Measurements from ENCODE around the gene GNAO1.

Gene GNAO1

GRCh38 chr16:56324406-56324805, 133.1 kb downstream of the GNAO1 start:
- H3K4me1 Mint-ChIP-seq (ENCODE audit: low read depth): no peaks in the 10 kb centered on the region
- no peaks in the 10 kb centered on the region for H3K9me3 Mint-ChIP-seq
- no peak overlapping the region for H3K4me3 Mint-ChIP-seq
- no peak for DNase-seq
- no peak overlapping the region for H3K27ac Mint-ChIP-seq
- no peaks in the 10 kb centered on the region for H3K27me3 Mint-ChIP-seq
- no peaks in the 10 kb centered on the region for H3K36me3 Mint-ChIP-seq (ENCODE audit: low read depth)

DNA sequence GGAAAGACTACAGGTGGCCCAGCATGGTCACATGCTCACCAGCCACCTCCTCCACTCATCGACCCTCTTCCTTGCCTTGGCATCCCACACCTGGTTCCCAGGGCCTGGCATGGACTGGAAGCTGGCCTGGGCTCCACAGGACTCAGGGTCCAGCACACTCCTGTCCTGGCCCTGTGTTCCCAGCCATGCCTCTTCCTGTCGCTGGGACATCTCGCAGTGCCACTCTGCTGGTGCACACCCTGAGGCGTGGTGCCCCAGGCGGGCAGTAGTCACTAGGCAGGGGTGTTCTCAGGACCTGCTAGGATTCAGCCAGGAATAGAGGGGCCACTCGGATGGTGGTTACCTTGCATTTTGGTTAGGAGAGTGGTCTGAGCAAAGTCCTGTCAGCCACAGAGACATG, 134.7 kb downstream of the GNAO1 start:
- H3K9me3 Mint-ChIP-seq: no peaks in the 10 kb centered on the region
- H3K4me3 Mint-ChIP-seq: no peak overlapping the region
- no peaks in the 10 kb centered on the region for H3K27me3 Mint-ChIP-seq
- DNase-seq: no peak
- H3K27ac Mint-ChIP-seq: no peak overlapping the region
- no peaks in the 10 kb centered on the region for H3K36me3 Mint-ChIP-seq (ENCODE audit: low read depth)
- H3K4me1 Mint-ChIP-seq (ENCODE audit: low read depth): no peaks in the 10 kb centered on the region

- Mint-ChIP-seq H3K36me3 (ENCODE audit: low read depth) (no peaks in the 10 kb centered on the region), H3K4me1 (ENCODE audit: low read depth) (no peaks in the 10 kb centered on the region), H3K27ac (no peak overlapping the region), H3K9me3 (no peaks in the 10 kb centered on the region), H3K4me3 (no peak overlapping the region), H3K27me3 (no peaks in the 10 kb centered on the region)
- DNase-seq: no peak
Measured at GRCh38 chr16:56327071-56327928, 136.0 kb downstream of the GNAO1 start.

- H3K36me3 Mint-ChIP-seq (ENCODE audit: low read depth): no peaks in the 10 kb centered on the region
- H3K27me3 Mint-ChIP-seq: no peaks in the 10 kb centered on the region
- H3K9me3 Mint-ChIP-seq: no peaks in the 10 kb centered on the region
- DNase-seq: no peak
- H3K27ac Mint-ChIP-seq: no peak overlapping the region
- no peak overlapping the region for H3K4me3 Mint-ChIP-seq
- H3K4me1 Mint-ChIP-seq (ENCODE audit: low read depth): no peaks in the 10 kb centered on the region
Measured at GRCh38 chr16:56327929-56328258, 136.6 kb downstream of the GNAO1 start.

DNA sequence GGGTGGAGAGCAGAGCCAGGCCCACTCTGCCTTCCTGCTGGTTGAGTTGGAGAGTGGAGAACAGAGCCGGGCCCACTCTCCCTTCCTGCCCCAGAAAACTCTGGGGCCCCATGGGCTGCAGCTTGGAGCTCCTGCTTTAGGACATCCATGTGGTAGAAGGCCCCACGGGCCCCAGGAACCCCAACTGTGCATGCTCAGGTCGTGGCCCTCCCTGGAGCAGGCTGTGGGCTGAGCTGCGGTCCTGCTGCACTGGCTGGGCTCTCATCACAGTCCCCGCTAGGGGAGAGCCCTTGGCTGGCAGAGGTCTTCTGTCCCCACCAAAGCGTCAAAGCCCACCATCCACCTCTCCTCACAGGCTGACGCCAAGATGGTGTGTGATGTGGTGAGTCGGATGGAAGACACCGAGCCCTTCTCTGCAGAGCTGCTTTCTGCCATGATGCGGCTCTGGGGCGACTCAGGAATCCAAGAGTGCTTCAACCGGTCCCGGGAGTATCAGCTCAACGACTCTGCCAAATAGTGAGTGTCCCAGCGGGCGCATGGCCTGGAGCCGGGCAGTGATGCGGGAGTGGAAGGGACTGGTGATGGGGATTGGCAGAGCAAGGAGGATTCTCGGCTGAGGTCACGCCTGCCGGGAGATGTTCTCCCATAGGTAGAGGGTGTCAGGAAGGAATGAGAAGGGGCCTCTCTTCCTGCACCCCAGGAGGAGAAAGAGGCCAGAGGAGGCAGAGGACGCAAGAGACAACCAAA, 137.2 kb downstream of the GNAO1 start:
- Mint-ChIP-seq H3K27me3 (no peaks in the 10 kb centered on the region), H3K4me1 (ENCODE audit: low read depth) (no peaks in the 10 kb centered on the region), H3K27ac (no peak overlapping the region), H3K4me3 (no peak overlapping the region), H3K9me3 (no peaks in the 10 kb centered on the region), H3K36me3 (ENCODE audit: low read depth) (no peaks in the 10 kb centered on the region)
- DNase-seq: no peak

DNA sequence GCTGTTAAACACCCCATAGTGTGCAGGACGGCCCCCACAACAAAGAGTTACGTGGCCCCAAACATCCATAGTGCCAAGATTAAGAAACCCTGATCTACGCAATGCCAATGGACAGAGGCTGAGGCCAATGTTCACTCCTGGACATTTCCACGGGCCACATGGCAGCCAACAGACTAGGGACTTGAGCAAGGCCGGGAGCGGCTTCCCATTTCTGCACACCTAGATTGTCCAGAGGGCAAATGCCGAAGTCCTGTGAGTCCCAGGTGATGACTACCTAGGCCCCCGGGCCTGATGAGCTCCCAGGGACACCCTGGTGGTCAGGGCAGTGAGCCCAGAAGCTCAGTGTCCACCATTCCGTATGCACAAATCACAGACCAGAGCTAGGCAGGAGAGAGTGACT, 138.6 kb downstream of the GNAO1 start:
- H3K27ac Mint-ChIP-seq: no peak overlapping the region
- no peaks in the 10 kb centered on the region for H3K27me3 Mint-ChIP-seq

GRCh38 chr16:56330476-56330875, 139.2 kb downstream of the GNAO1 start:
- Mint-ChIP-seq H3K4me1 (ENCODE audit: low read depth) (no peaks in the 10 kb centered on the region), H3K27me3 (no peaks in the 10 kb centered on the region), H3K27ac (no peak overlapping the region), H3K9me3 (no peaks in the 10 kb centered on the region), H3K4me3 (no peak overlapping the region), H3K36me3 (ENCODE audit: low read depth) (no peaks in the 10 kb centered on the region)
- DNase-seq: no peak

More for the DNA sequence above, 138.6 kb downstream of the GNAO1 start:
- no peak for DNase-seq
- Mint-ChIP-seq H3K36me3 (ENCODE audit: low read depth) (no peaks in the 10 kb centered on the region), H3K4me3 (no peak overlapping the region), H3K9me3 (no peaks in the 10 kb centered on the region), H3K4me1 (ENCODE audit: low read depth) (no peaks in the 10 kb centered on the region)

DNA sequence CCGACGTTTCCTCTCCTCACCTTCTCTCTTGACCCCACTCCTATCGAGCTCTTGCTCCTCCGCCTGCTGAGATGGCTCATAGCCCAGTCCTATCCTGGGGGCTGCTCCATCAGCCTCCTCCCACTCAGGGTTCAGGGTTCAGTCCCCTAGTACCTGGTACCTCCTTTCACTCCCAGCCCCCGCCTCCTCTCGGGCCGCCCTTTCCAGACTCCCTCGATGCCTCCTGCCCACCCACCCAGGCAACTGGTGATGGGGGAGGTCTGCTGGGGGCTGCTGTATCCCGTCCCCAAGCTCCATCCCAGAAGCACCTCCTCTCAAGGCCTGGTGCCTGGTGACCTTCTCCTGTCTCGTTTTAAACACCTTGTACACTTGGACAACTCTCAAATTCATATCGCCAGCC, 140.1 kb downstream of the GNAO1 start:
- no peak for DNase-seq
- H3K4me1 Mint-ChIP-seq (ENCODE audit: low read depth): no peaks in the 10 kb centered on the region
- no peaks in the 10 kb centered on the region for H3K36me3 Mint-ChIP-seq (ENCODE audit: low read depth)
- H3K27ac Mint-ChIP-seq: no peak overlapping the region
- H3K27me3 Mint-ChIP-seq: no peaks in the 10 kb centered on the region
- no peak overlapping the region for H3K4me3 Mint-ChIP-seq
- H3K9me3 Mint-ChIP-seq: no peaks in the 10 kb centered on the region

GRCh38 chr16:56331915-56332314, 140.6 kb downstream of the GNAO1 start:
- Mint-ChIP-seq H3K4me3 (no peak overlapping the region), H3K27me3 (no peaks in the 10 kb centered on the region), H3K36me3 (ENCODE audit: low read depth) (no peaks in the 10 kb centered on the region), H3K9me3 (no peaks in the 10 kb centered on the region), H3K4me1 (ENCODE audit: low read depth) (no peaks in the 10 kb centered on the region), H3K27ac (no peak overlapping the region)
- DNase-seq: no peak

GRCh38 chr16:56332464-56333079, 141.3 kb downstream of the GNAO1 start:
- H3K4me1 Mint-ChIP-seq (ENCODE audit: low read depth): no peaks in the 10 kb centered on the region
- no peaks in the 10 kb centered on the region for H3K9me3 Mint-ChIP-seq

DNA sequence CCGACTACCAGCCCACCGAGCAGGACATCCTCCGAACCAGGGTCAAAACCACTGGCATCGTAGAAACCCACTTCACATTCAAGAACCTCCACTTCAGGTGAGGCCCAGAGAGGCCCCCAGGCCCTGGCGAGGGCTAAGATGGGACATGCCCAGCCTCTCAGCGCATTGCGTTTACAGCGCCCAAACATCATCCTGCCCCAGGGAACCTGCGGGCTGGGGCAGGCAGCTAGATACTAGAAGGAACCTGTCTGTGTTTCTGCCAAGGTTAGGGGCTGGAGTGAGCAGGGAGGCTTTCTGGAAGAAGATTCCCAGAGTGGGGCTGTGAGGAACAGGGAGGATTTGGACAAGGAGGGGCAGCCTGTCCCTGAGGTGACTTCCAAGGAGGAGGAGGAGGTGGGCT, 143.5 kb downstream of the GNAO1 start:
- H3K4me1 Mint-ChIP-seq (ENCODE audit: low read depth): no peaks in the 10 kb centered on the region
- H3K9me3 Mint-ChIP-seq: no peaks in the 10 kb centered on the region
- H3K4me3 Mint-ChIP-seq: no peak overlapping the region
- DNase-seq: no peak
- no peak overlapping the region for H3K27ac Mint-ChIP-seq
- H3K27me3 Mint-ChIP-seq: no peaks in the 10 kb centered on the region
- no peaks in the 10 kb centered on the region for H3K36me3 Mint-ChIP-seq (ENCODE audit: low read depth)

More at GRCh38 chr16:56332464-56333079, 141.3 kb downstream of the GNAO1 start:
- no peak for DNase-seq
- Mint-ChIP-seq H3K27ac (no peak overlapping the region), H3K27me3 (no peaks in the 10 kb centered on the region), H3K4me3 (no peak overlapping the region), H3K36me3 (ENCODE audit: low read depth) (no peaks in the 10 kb centered on the region)

- Mint-ChIP-seq H3K4me1 (ENCODE audit: low read depth) (no peaks in the 10 kb centered on the region), H3K4me3 (no peak overlapping the region), H3K36me3 (ENCODE audit: low read depth) (no peaks in the 10 kb centered on the region), H3K27ac (no peak overlapping the region), H3K27me3 (no peaks in the 10 kb centered on the region), H3K9me3 (no peaks in the 10 kb centered on the region)
- DNase-seq: no peak
Measured at GRCh38 chr16:56336071-56336688, 144.9 kb downstream of the GNAO1 start.

GRCh38 chr16:56336711-56337110, 145.4 kb downstream of the GNAO1 start:
- Mint-ChIP-seq H3K27me3 (no peaks in the 10 kb centered on the region), H3K27ac (no peak overlapping the region), H3K36me3 (ENCODE audit: low read depth) (no peaks in the 10 kb centered on the region), H3K4me3 (no peak overlapping the region), H3K9me3 (no peaks in the 10 kb centered on the region), H3K4me1 (ENCODE audit: low read depth) (no peaks in the 10 kb centered on the region)
- DNase-seq: no peak

DNA sequence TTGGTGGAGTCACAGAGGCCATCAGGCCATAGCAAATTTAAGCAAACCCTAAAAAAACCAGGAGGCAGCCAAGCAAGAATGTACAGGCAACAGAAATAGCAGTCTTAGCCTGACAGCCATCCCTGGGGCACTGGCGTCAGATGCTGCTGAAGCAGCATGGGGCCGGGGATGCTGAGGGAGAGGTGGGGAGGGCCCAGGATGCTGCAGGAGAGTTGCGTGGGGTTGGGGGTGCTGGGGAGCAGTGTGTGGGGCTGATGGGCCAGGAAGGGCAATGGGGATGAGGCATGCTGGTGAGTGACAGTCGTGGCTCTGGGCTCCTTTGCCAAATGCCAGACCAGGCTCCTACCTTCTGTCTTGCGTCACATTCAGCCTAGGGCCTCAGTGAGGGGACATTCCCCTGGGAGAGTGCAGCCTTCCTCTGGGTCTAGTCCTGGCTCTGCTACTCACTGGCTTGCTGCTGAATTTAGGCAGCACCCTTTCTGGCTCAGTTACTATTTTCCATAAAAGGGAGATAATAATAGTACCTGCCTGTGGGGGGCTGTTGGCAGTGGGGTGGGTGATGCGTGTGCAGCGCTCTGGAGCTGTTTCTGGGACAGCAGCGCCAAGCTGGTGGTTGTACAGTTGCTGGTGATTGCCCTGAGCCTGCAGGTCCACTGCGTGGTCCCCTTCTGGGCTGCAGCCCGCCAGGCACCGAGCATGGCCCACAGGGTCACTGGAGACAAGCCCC, 146.0 kb downstream of the GNAO1 start:
- Mint-ChIP-seq H3K27me3 (no peaks in the 10 kb centered on the region), H3K27ac (no peak overlapping the region), H3K4me1 (ENCODE audit: low read depth) (no peaks in the 10 kb centered on the region), H3K4me3 (no peak overlapping the region), H3K9me3 (no peaks in the 10 kb centered on the region), H3K36me3 (ENCODE audit: low read depth) (no peaks in the 10 kb centered on the region)
- no peak for DNase-seq

Measured in activated T-cell treated with anti-CD3 and anti-CD28 coated beads, Interleukin-2, amount 50 U/mL, for 24 hours (primary cell).